NOMO-1 (cell line): ENCODE results near the gene CACNA1C.

Experiments used
- DNase-seq, 2 experiments: peaks; one replicate each; lab custom pipeline; 2025; ENCODE audit not compliant: unreplicated experiment in 2 of 2; lab: John Stamatoyannopoulos, UW

CACNA1C gene

DNA sequence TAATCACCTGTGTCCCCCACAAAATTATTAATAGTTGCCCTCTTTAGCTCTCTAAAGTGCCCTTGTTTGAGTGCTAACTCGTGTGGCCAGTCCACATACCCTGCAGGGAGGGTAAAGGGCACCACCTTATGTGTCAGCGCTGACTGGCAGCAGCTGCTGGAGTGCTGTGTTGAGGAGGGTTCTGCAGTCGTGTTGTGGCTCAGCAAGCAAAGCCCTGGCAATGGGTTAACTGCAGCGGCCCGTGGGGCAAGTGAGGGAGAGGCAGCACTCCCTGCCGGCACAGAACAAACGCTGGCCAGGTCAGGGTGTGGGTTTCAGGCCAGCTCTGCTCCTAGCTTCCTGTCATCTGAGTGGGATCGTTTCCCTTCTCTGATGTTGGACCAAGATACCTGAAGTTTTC lies 369.8 kb downstream of the CACNA1C start:
- DNase-seq = no peak

DNA sequence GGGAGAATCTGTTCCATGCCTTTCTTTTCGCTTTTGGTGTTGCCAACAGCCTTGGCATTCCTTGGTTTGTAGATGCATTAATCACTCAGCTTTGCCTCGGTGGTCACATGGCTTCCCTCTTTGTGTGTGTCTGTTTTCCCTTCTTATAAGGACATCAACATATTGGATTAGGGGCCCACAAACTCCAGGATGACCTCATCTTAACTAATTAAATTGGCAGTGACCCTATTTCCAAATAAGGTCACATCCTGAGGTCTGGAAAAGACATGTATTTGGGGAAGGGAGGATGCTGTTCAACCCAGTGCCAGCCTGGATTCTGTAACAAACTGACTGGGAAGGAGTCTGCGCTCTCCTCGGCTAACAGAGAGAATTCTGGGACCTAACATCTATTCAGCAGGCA lies 376.2 kb downstream of the CACNA1C start:
- DNase-seq = no peak

DNA sequence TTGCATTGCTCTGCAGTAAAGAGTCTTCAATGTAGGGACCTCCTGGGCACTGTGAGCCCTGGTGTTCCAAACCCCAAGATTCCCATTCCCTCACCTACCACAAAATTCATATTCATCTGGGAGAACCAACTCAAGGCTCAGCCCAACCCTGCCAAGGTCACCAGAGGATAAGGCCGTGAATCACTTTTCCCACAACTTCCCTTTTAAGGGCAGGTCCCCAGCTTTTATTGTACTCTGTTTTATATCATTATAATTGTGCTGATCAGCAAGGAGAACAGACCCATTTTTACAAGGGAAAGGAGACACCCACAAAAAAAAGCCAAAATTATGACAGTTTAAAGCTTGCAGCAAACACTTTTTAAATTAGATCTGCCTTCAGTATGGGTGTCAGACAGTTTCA lies 379.0 kb downstream of the CACNA1C start:
- DNase-seq = peak; percentile 52 to 67

DNA sequence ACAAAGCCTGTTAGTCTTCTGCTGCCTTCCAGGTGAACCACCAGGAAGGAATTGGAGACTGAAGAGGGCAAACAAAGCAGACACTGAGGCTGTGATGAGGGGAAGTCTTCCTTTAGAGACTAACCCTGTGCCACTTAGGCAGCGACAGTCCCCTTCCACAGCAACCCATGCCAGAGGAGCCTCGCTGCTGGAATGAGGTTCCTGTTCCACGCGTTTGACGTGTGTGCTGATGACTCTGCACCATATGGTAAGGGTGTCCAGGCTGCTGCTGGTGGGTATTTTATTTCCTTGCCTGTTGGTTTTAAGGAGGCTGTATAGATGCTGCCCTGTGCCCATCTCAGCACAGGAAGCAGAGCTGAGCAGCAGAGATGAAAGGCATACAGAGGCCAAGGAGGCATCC lies 380.1 kb downstream of the CACNA1C start:
- DNase-seq = no peak

DNA sequence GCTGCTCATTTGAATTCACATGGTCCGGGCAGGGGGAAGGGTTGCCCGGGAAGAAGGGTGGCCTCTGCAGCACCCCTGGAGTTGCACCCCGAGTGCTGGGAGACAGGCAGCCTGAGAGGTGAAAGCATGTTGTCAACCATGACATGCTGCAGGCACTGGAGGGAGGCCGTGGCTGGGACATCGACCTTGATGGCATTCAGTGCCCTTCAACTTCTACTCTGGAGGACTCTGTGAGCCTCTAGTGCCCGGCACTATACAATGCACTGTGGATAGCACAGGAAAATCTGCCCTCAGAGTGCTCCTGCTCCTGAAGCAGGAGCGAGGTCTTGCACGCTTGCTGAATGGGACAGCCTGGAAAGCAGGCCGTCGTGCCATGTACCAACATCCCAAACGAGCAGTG lies 382.7 kb downstream of the CACNA1C start:
- DNase-seq = no peak

DNA sequence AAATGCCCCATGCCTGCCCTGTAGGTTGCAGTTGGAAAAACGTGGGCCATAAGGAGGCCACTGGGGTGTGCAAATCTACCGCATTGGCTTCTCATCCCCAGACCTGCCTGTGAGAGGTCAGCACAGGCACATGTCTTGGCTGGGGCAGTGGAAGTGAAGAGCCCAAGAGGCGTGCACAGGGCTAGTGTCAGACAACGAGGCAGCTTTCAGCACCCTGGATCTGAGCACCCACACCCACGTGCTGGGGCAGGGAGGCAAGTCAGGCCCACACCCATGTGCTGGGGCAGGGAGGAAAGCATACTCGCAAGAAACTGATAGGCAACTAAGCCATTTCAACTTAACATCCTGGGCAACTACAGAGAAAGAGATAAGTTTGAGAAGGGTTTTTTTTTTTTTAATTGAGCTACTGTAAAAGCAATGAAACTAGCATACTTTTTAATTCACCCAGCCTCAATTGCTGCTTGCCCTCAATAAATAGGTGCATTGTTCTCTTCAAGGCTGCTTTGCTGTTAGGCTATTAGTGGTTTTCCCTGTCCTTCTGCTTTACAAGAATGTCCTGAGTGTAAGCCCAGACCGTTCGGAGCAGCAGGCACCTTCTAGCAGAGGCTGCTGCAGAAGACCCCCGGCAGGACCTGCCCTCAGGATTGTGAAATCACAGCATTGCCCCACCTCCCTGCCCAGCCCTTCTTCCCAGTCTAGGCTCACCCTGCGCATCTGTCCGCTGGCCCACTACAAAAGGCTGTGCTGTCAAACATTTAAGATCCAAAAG lies 386.7 kb downstream of the CACNA1C start:
- DNase-seq = peak; percentile 17 to 43

DNA sequence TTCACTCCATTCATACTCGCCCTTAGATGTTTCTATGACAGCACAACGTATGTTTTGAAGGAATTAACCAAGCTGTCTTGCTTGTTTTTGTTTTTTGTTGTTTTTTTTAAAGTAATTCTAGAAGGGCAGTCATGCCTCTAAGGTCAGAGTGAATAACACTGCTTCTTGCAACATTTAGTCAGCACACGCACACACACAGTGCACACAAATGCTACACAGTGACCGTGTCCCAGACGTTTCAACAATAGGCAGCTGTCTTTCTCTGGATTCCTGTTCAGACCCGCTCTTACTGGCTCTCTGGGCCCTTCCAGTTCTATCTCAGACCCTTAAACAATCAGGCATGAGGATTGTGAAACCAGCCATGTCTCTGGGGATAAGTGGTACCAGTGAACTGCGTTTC lies 391.0 kb downstream of the CACNA1C start:
- no peak for DNase-seq

DNA sequence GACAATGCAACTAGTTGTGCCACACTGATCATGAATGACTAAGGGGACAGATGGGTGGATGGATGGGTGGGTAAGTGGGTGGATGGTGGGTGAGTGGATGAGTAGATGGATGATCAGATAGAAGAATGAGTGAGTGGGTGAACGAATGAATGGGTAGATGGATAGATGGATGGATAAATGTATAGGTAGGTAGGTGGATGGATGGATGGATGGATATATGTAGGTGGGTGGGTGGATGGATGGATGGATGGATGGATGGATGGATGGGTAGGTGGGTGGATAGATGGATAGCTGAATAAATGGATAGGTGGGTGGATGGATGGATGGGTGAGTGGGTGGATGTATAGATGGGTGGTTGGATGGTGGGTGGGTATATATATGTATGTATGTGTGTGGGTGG lies 393.2 kb downstream of the CACNA1C start:
- no peak for DNase-seq

DNA sequence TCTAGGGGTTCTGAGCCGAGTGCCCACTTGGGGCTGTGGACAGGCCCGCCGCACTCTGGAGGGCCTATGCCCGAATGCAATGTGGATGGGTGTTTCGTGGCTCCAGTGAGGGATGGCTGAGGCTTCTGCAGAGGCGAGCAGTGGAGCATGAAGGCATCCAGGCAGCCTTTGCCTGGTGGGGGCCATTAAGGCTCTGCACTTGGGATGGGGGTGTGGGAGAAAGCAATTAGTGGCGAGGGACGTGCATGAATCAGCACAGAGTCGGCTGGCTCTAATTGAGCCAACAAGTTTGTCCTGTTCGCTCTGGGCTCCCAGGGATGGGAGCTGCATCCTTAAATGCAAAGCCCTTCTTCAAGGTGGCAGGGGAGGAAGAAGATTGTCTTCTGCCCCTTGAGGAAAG lies 395.1 kb downstream of the CACNA1C start:
- DNase-seq = no peak

DNA sequence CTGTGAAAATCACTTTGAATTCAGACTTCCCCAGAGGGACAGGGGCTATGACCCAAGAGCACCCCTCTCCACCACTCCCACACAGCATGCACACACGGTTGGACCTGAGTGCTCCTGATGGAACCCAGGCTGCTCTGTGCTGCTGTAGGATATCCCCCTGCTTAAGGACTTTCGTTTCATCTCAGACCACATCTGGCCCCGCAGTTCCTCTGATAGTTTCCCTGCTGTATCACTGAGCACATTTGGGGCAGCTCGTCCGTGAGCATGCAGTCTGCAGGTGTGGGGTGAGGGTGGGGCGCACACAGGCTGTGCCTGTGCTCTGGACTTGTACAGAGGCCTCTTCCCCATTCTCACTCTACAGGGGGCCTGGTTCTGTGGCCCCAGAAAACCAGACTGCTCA lies 396.8 kb downstream of the CACNA1C start:
- DNase-seq = no peak

DNA sequence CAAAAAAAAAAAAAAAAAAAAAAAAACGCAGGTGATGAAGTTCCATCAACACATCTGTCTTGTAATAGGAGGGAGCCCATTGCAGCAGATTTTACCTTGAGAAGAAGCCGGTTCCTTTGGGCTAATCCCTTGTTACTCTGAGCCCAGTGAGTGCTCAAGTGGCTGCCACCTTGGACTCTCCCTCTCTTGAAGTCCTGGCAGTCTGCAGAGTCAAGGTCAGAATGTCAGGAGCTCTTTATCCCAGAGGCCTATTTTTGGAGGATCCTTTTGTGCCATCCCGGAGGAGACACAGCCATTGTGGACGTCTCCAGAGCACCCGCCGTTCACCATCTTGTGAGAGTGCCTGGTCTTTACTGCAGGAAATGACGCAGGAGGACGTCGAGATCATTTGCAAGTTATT lies 397.8 kb downstream of the CACNA1C start:
- DNase-seq = no peak

DNA sequence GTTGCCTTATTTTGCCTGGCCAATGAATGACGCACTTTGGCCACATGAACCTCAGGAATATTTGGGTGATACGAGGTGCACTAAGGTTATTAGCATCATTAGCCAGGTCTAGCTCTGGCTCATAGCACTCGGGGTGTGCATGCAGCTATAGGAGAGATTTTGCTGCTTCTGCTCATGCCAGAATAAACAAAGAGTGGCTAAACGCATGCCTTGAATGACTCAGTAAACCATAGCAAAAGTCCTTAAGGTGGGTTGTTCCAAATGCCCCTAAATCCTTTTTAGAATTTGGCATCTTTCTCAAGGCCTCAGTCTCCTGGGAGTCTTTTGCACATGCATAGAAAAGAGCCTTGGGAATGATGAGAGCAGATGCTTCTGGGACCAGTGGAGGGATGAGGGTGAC lies 398.2 kb downstream of the CACNA1C start:
- no peak for DNase-seq

DNA sequence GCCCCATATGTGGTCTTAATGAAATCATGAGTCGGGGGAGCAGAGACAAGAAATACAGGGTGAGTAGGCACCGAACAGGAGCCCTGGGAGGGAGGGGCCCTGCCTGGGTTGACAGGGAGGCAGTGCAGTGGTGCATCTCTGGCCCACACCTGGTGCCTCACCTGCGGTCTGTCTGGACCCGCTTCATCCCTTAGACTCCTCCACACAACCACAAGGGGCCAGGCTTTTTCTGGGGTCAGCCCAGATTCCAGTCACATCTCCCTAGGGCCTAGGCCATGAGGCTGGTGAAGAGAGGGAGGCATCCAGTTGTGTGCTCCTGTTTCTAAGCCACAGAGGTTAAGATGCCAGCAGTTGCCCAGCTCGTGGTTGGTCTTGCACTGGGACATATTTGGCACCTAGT lies 398.7 kb downstream of the CACNA1C start:
- no peak for DNase-seq

DNA sequence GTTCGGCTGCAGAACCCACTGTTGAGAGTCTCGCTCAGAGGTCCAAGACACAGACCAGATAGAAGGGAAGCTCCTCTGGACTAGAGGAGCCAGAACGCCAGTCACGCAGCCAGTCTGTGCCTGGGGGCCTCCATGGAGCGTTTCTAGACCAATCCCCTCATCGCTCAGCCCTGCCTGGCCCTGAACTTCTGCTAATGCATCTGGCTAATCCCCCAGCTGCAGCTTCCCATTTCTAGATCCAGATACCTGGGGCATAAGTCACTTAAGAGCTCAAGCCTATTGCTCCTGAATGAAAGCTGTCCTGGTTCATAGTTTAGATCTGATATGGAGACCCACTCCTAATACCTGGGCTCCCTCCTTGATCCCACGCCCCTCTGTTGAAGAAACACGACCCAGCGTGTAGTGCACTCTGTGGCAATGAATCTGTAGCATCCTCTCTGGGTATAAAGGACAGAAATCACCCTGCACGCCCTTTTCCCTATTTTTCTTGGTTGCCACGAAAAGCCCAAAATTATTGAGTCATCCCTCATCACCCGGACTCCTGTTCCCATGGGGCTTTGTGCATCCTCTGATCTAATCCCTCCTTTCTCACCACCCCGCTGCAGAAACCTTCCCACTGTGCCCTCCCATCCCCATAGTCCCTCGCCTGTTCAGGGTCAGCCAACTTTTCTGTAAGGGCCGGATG lies 400.4 kb downstream of the CACNA1C start:
- DNase-seq = no peak

DNA sequence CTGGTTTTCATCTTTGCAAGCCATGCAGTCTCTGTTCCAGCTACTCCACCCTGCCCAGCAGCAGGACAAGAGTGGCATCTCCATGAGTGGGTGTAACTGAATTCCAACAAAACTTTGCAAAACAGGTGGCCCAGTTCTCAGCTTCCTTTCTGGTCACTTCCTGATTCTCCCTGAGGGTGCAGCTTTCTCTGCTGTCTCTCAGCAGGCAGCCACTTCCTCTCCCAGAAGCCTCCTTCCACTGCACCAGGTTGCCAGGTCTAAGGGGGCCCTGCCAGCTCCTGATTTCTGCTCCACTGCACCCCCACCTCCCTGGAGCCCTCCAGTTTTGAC lies 400.9 kb downstream of the CACNA1C start:
- peak; percentile 44 to 62 for DNase-seq

DNA sequence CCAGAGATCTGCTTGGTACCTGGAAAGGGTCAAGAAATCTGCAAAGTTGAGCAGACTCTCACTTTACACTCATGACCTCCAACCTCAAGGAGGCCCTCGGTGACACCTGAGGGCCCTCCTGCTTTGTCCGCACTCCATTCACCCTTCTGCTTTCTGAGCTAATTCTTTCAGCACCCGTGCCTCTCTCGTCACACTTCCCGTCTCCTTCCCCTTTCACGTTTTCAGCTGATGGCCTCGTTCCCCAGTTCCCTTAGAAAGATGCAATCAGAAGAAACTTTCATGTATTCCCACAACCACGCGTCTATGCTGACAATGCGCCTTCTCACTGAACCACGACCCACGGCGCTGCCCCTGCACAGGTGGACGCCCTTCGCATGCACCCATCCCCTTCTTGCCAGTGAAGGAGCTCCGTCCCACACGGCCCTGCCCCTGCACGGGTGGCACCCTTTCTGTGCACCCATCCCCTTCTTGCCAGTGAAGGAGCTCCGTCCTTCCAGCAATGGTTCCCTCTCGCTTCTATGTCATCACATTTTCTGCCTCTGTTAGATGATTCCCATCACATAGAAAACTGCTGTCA lies 401.9 kb downstream of the CACNA1C start:
- DNase-seq = no peak

DNA sequence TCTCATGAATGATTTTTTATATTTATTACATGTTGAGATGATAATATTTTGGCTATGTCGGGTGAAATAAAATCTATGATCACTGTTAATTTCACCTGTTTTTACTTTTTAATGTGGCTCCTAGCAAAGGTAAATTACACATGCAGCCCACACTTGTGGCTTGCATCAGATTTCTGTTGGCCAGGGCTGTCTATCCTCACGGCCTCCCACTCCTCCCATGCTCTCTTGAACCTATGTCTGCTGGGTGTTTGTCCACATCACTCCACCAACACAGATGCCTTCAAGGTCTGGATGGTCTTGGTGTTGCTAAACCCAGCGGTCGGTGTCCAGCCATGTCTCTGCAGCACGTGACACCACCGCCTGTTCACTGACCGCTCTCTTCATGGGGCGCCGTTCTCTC lies 402.6 kb downstream of the CACNA1C start:
- no peak for DNase-seq

DNA sequence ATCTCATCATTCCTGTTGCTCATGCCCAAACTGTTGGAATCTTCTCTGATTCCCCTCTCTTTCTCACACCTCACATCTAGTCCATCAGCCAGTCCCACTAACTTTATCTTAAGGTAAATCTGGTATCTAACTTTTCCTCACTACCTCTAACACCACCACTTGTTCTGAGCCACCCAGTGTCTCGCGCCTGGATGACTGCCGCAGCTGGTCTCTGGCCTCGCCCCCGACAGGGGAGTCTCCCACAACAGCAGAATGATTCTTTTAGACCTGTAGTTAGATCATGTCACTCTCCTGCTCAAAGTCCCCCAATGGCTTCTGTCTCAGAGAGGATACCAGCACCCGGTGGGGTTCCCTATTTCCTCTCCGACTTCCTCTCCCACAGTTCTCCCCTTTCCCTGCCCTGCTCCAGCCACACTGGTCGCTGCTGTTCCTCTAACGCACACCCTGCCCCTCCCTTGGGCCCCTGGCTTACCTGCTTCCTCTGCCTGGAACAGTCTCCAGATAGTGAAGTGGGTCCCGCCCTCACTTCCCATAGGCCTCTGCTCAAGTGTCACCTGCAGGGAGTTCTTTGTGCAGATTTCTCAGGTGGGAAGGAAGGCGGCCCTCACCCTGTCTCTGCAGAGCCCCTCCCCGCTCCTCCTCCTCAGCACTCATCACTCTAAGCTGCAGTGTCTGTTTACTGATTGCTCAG lies 403.5 kb downstream of the CACNA1C start:
- DNase-seq = no peak

DNA sequence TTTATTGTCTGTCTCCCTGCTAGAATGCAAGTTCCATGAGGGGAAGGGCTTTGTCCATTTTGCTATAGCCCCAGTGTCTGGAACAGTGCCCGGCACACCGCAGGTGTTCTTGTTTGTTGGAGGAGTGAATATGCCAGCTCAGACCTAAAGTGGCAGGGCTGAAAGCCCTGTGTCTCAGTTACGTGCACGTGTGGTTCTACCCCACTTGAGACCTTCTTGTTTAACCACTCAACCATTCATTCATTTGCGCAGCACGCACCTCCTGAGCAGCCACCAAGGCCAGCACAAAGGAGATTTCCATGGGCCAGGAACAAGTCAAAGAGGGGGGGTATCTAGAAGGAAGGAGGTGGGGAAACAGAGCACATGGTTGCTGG lies 404.0 kb downstream of the CACNA1C start:
- no peak for DNase-seq

DNA sequence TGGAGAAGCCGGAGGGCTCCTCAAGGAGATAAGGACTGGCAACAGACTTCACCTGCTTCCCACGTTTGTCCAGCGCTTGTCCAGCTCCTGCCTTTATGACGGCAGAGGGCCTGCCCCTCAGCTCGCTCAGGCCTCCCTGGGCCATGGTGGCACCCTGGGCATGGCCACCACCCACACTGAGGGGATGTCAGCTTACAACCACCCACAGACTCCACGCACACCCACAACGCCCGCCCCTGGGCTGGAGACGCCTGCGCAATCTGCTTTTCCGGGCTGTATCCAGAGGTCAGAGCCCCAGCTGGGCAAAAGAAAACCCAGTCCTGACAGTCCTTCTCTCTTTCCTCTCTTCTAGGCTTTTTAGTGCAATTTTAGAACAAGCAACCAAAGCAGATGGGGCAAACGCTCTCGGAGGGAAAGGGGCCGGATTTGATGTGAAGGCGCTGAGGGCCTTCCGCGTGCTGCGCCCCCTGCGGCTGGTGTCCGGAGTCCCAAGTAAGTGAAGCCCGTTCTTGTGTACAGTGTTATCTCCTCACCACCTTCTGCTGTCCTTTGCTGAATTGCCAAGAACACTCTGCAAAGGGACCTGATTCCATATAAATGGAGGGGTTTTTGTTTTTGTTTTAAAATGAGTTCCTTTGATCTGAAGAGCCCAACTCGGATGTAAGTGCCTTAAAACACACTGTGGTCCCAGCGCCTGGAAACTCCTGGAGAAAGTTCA lies 404.6 kb downstream of the CACNA1C start:
- DNase-seq = no peak

DNA sequence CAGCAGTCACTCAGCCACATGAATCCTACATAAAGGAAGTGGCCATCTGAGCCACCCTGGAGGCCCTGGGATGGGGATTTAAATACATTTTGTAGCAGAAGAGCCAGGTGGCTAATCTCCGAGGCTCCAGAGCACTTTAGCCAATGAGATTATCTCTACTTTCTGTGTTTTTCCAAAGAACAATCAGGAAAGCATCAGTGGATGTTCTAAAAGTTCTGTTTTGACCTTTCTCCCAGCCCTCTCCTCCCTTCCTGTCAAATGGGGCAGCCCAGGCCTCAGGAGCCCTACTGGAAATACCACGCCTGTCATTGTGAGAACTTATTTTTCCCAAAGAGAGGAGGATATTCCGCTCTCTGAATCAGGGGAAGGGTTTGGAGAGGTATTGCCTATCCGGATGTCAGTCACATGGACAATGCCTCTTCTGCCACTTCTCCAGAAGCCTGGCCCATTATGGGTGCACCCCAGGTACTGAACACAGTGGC lies 405.2 kb downstream of the CACNA1C start:
- no peak for DNase-seq
